Measurements from ENCODE around the gene IDI1. TPM values are rescaled to one million over a fixed set of nuclear protein-coding genes. Genes with fewer than 3 reads are reported as not detected.

The IDI1 gene
- total RNA-seq, 1 experiment from 2014 or later, result 47.2 TPM

- TF ChIP-seq PRRX2 (CRISPR knock-in tag; IDR thresholded peaks at IDR 0.05) (no peak), TEAD4 (CRISPR knock-in tag; IDR thresholded peaks at IDR 0.05) (no peak), ATF6 (CRISPR knock-in tag; IDR thresholded peaks at IDR 0.05) (no peak), MXD4 (CRISPR knock-in tag; IDR thresholded peaks at IDR 0.05; ENCODE audit: borderline replicate concordance) (no peak)
- TF ChIP-seq, protein P1, sequence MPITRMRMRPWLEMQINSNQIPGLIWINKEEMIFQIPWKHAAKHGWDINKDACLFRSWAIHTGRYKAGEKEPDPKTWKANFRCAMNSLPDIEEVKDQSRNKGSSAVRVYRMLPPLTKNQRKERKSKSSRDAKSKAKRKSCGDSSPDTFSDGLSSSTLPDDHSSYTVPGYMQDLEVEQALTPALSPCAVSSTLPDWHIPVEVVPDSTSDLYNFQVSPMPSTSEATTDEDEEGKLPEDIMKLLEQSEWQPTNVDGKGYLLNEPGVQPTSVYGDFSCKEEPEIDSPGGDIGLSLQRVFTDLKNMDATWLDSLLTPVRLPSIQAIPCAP (CRISPR knock-in tag; IDR thresholded peaks at IDR 0.05), result no peak
These were observed 44.8 kb upstream of the IDI1 start (continued) for GRCh38 chr10:1093696-1094095.

DNA sequence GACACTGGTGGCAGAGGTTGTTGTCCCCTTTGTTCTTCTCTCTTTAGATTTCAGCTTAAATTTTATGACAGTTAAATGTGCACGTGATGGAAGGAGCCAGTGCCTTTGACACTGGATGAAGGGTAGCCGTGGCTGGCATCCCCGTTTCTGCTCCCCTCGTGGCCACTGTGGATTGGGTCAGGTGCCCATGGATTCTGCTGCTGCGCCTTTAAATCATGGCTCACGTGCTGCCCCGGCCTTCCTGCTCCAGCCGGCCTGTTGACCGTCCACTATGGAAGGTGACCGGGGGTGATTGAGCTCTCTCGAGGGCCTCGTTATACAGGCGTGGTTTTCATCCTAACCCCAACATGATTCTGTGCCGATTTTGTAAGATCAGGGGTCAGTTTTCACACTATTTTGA is 41.8 kb upstream of the IDI1 start:
- no peak for DNase-seq (ENCODE audit: low spot score)
- POLR2A ChIA-PET, result no interaction called here
- Mint-ChIP-seq H3K27me3 (ENCODE audit: low read depth) (no peaks in the 10 kb centered on the region), H3K4me1 (no peaks in the 10 kb centered on the region), H3K9me3 (no peaks in the 10 kb centered on the region), H3K4me3 (no peak overlapping the region), H3K27ac (no peak overlapping the region; the same call in 1 of the 2 replicates), H3K36me3 (peaks cover 37% of the 10 kb centered on the region)
- TF ChIP-seq, protein P2, sequence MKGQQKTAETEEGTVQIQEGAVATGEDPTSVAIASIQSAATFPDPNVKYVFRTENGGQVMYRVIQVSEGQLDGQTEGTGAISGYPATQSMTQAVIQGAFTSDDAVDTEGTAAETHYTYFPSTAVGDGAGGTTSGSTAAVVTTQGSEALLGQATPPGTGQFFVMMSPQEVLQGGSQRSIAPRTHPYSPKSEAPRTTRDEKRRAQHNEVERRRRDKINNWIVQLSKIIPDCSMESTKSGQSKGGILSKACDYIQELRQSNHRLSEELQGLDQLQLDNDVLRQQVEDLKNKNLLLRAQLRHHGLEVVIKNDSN (CRISPR knock-in tag; IDR thresholded peaks at IDR 0.05), result no peak
- TF ChIP-seq PREB (CRISPR knock-in tag; IDR thresholded peaks at IDR 0.05; ENCODE audit: borderline replicate concordance) (no peak), MXD4 (CRISPR knock-in tag; IDR thresholded peaks at IDR 0.05; ENCODE audit: borderline replicate concordance) (no peak), ZNF425 (CRISPR knock-in tag; conservative IDR thresholded peaks at IDR 0.05) (no peak), IRF2 (CRISPR knock-in tag; IDR thresholded peaks at IDR 0.05; ENCODE audit: borderline replicate concordance, low read depth) (no peak), MAX (CRISPR knock-in tag; IDR thresholded peaks at IDR 0.05) (no peak), HMGA2 (CRISPR knock-in tag; IDR thresholded peaks at IDR 0.05) (no peak), ESRRA (CRISPR knock-in tag; IDR thresholded peaks at IDR 0.05; ENCODE audit: borderline replicate concordance) (no peak)
- CTCF ChIA-PET, result interaction anchor here (1.7 kb wide), 1 partner anchor 19 kb away, joined by 6 read pairs; no protein-coding TSS in a partner anchor
- ATAC-seq, result no peak

GRCh38 chr10:1089017-1089689 is 40.2 kb upstream of the IDI1 start:
- Mint-ChIP-seq H3K27ac (peak overlapping the region; percentile 2; the same call in 1 of the 2 replicates), H3K4me3 (no peak overlapping the region), H3K27me3 (ENCODE audit: low read depth) (no peaks in the 10 kb centered on the region), H3K36me3 (peaks cover 43% of the 10 kb centered on the region), H3K4me1 (no peaks in the 10 kb centered on the region), H3K9me3 (no peaks in the 10 kb centered on the region)
- no peak for ATAC-seq
- ChIA-PET CTCF (no interaction called here), POLR2A (no interaction called here)
- DNase-seq (ENCODE audit: low spot score), result no peak
- TF ChIP-seq NFE2L1 (CRISPR knock-in tag; IDR thresholded peaks at IDR 0.05) (no peak), ZBTB21 (CRISPR knock-in tag; IDR thresholded peaks at IDR 0.05; ENCODE audit: borderline replicate concordance) (no peak), RELA (CRISPR knock-in tag; IDR thresholded peaks at IDR 0.05; ENCODE audit: borderline replicate concordance) (no peak), TEAD1 (CRISPR knock-in tag; IDR thresholded peaks at IDR 0.05) (no peak), JUN (CRISPR knock-in tag; IDR thresholded peaks at IDR 0.05) (no peak), MYBL2 (CRISPR knock-in tag; IDR thresholded peaks at IDR 0.05) (no peak), ATF1 (CRISPR knock-in tag; IDR thresholded peaks at IDR 0.05) (no peak), ZNF121 (CRISPR knock-in tag; IDR thresholded peaks at IDR 0.05) (no peak), MAX (CRISPR knock-in tag; IDR thresholded peaks at IDR 0.05) (no peak), NR3C1 (CRISPR knock-in tag; conservative IDR thresholded peaks at IDR 0.05; ENCODE audit: low read depth) (no peak), MXD4 (CRISPR knock-in tag; IDR thresholded peaks at IDR 0.05; ENCODE audit: borderline replicate concordance) (no peak)
- TF ChIP-seq, protein P3, sequence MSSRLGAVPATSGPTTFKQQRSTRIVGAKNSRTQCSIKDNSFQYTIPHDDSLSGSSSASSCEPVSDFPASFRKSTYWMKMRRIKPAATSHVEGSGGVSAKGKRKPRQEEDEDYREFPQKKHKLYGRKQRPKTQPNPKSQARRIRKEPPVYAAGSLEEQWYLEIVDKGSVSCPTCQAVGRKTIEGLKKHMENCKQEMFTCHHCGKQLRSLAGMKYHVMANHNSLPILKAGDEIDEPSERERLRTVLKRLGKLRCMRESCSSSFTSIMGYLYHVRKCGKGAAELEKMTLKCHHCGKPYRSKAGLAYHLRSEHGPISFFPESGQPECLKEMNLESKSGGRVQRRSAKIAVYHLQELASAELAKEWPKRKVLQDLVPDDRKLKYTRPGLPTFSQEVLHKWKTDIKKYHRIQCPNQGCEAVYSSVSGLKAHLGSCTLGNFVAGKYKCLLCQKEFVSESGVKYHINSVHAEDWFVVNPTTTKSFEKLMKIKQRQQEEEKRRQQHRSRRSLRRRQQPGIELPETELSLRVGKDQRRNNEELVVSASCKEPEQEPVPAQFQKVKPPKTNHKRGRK (CRISPR knock-in tag; IDR thresholded peaks at IDR 0.05; ENCODE audit: borderline replicate concordance), result no peak
- TF ChIP-seq, protein P2 (CRISPR knock-in tag; IDR thresholded peaks at IDR 0.05), result no peak
